Hippocampal formation (tissue), 2 donors: ENCODE measurements around the gene CFAP299.
A peak's percentile ranks its signal among the peaks of the same experiment; 100 is the strongest.
"Not testable (repeated sequence)": the region's sequence is repeated elsewhere in the genome, so short reads cannot be mapped to it uniquely, and the experiment has no call there.

Experiments used
- DNase-seq, 2 donors: peaks; one replicate each; lab custom pipeline; 2025; lab: John Stamatoyannopoulos, UW

The CFAP299 gene

GRCh38 chr4:80331693-80332092 lies 3.8 kb upstream of the CFAP299 start:
- DNase-seq, result no peak

GRCh38 chr4:80333121-80333520 lies 2.4 kb upstream of the CFAP299 start:
- no peak for DNase-seq

- no peak for DNase-seq
These were observed 962 bp upstream of the CFAP299 start for GRCh38 chr4:80334568-80334967.

GRCh38 chr4:80335226-80335553 lies 340 bp upstream of the CFAP299 start:
- DNase-seq, result no peak

GRCh38 chr4:80336582-80336981 lies 1.1 kb downstream of the CFAP299 start:
- no peak for DNase-seq

GRCh38 chr4:80340036-80340435 lies 4.5 kb downstream of the CFAP299 start:
- no peak for DNase-seq

GRCh38 chr4:80342684-80343083 lies 7.2 kb downstream of the CFAP299 start:
- DNase-seq, result not testable (repeated sequence)

- DNase-seq, result no peak
These were observed 8.4 kb downstream of the CFAP299 start for GRCh38 chr4:80343887-80344286.

GRCh38 chr4:80360084-80360483 lies 24.6 kb downstream of the CFAP299 start:
- no peak for DNase-seq

GRCh38 chr4:80360900-80361299 lies 25.4 kb downstream of the CFAP299 start:
- no peak for DNase-seq

- peak in 1 of 2 donors; percentile 38 for DNase-seq
These were observed 25.9 kb downstream of the CFAP299 start for GRCh38 chr4:80361329-80361900.

GRCh38 chr4:80362578-80363181 lies 27.1 kb downstream of the CFAP299 start:
- DNase-seq, result peak; percentile 22 to 29

- no peak for DNase-seq
These were observed 30.4 kb downstream of the CFAP299 start for GRCh38 chr4:80365928-80366327.

GRCh38 chr4:80367737-80368136 lies 32.2 kb downstream of the CFAP299 start:
- no peak for DNase-seq

- no peak for DNase-seq
These were observed 35.1 kb downstream of the CFAP299 start for GRCh38 chr4:80370635-80371034.

GRCh38 chr4:80371046-80371445 lies 35.5 kb downstream of the CFAP299 start:
- DNase-seq, result no peak

GRCh38 chr4:80374180-80374579 lies 38.6 kb downstream of the CFAP299 start:
- no peak for DNase-seq

- no peak for DNase-seq
These were observed 46.7 kb downstream of the CFAP299 start for GRCh38 chr4:80382090-80382832.

- no peak for DNase-seq
These were observed 50.1 kb downstream of the CFAP299 start for GRCh38 chr4:80385397-80386280.

- DNase-seq, result no peak
These were observed 50.9 kb downstream of the CFAP299 start for GRCh38 chr4:80386281-80386886.

GRCh38 chr4:80387390-80388283 lies 52.1 kb downstream of the CFAP299 start:
- no peak for DNase-seq
